Erythroblast (primary cell): ENCODE measurements around the gene FAM217A.

Experiments
- GATA1 ChIP-seq: IDR thresholded peaks from 2 replicates; pipeline ENCODE4 v1.6.1; 2011; ENCODE audit warnings: low read depth, mild to moderate bottlenecking, control low read depth, low read length, moderate library complexity
- POLR2A ChIP-seq: IDR thresholded peaks from 2 replicates; pipeline ENCODE4 v1.6.1; 2011; ENCODE audit warnings: mild to moderate bottlenecking, low read length

DNA sequence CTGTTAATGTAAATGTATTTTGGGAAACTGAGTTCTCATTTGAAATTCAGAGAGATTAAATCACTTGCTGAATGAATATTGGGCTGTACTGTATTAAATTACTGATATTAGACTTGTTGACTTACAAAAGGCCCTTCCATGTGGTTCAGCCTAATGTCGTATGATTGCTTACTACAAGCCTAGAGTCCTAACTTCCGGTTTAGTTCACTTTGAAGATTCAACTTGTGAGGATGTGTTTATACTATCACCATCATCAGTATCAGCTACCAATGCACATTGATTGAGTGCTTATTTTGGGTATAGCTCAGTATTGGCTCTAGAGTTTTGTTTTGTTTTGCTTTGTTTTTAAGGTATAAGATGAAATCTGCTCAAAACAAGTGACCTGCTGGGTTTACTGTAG is 48.3 kb downstream of the FAM217A start:
- no peak for TF ChIP-seq POLR2A
- no peak for TF ChIP-seq GATA1
